Activated CD4-positive, alpha-beta T cell treated with anti-CD3 and anti-CD28 coated beads, Interleukin-2, Interleukin-6, amounts not matched to agents 100 ng/mL and 50 ng/mL, durations not matched to agents 16 hours and 8 hours (primary cell): ENCODE measurements around the gene EPGN.

ENCODE experiments used
- DNase-seq: peaks from one replicate; pipeline ENCODE4 v3.0.0-alpha.2; 2020

EPGN gene, protein sequence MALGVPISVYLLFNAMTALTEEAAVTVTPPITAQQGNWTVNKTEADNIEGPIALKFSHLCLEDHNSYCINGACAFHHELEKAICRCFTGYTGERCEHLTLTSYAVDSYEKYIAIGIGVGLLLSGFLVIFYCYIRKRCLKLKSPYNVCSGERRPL

DNA sequence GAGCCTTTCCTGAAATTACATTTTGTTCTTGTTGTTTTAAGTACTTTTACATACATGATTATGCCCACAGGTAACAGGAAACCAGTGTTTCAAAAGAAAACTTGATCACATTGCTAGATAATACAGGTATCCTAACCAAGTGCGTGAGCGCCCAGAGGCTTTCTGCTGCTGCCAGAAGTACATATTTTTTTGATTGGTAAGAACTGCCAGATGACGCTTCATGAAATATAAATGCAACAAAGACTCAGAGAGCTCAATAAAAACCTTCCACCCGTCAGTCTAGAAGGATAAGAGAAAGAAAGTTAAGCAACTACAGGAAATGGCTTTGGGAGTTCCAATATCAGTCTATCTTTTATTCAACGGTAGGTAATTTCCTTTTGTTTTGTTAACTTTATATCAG lies at the start of gene EPGN:
TSS of gene EPGN (plus strand) at position 256 of the 400 bp plus-strand sequence. CDS start at position 320, 64 bp downstream.
- DNase-seq = peak; percentile 11

DNA sequence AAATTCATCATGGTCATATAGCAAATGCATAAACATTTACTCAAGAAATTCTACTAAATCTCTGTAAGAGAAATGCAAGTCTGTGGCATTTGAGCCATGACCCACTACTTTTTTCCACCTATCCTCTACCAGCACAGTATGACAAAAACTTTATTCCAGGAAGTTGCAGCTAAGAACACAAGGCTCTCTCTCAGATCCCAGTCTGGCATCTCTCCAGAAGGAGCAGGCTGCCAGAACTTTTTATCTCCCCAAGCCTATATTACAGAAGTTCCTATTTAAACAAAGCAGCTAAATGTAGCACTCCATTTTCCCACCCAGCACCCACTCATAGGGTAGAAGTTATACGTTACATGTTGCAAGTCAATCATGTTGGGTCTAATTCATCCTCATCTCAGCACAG lies 49.3 kb upstream of the EPGN start:
- DNase-seq = no peak

DNA sequence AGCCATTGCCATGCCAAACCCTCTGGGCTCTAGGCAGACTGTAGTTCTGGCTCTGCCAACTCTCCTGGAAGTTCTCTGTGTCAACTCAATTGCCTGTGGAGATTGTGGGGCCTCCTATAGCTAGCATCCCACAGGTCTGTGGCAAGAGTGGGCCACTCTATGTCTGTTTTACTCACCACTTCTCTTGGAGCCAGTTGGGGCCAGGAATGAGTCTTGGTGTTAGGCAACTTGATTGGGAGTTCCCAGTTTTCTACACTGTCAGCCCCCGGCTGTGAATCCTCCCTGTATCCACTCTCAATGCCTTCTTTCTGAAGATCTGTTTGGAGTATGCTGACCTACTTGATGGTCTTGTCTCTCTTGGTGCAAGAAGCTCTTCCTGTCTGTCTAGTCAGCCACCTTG lies 48.2 kb upstream of the EPGN start:
- DNase-seq = no peak

DNA sequence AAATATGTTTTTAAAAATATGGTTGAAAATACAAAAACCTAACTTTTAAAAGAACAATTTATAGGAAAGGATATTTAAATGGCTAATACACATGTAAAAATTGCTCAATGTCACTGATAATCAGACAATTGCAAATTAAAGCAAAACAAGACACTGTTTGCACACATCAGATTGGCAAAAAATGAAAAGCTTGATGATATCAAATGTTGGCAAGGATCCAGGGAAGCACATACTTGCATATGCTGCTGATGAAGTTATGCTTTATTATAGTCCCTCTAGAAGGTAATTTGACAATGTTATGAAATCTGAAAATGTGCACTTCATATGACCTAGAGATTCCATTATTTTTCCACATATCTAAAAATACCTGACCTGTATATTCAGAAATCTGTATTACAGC lies 45.7 kb upstream of the EPGN start:
- DNase-seq = no peak

DNA sequence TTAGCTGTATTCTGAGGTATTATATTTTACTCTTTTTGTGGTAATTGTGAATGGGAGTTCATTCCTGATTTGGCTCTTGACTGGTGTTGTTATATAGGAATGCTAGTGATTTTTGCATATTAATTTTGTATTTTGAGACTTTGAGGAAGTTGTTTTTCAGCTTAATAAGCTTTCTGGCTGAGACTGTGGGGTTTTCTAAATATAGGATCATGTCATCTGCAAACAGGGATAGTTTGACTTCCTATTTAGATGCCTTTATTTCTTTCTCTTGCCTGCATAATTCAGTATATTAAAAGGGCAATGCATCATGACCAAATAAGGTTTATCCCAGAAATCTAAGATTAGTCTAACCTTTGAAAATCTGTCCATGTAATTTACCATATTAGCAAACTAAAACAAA lies 44.7 kb upstream of the EPGN start:
- DNase-seq = no peak

DNA sequence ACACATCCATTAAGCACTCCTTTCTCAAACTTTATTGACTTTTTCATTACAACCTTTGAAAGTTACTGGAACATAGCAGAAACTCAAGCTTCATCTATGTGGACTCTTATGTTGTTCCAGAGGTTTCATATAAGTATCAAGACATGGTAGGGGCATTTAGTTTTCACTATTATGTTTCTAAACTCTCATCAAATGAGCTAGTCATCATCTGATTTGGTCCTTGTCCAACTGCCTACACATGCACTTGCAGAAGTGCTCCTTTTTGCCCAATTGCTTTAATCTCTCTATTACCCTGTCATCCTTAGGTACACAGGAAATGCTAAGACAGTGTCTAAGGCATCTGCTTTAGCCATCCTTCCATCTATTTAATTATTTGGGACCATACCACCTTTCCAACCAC lies 42.2 kb upstream of the EPGN start:
- DNase-seq = no peak

DNA sequence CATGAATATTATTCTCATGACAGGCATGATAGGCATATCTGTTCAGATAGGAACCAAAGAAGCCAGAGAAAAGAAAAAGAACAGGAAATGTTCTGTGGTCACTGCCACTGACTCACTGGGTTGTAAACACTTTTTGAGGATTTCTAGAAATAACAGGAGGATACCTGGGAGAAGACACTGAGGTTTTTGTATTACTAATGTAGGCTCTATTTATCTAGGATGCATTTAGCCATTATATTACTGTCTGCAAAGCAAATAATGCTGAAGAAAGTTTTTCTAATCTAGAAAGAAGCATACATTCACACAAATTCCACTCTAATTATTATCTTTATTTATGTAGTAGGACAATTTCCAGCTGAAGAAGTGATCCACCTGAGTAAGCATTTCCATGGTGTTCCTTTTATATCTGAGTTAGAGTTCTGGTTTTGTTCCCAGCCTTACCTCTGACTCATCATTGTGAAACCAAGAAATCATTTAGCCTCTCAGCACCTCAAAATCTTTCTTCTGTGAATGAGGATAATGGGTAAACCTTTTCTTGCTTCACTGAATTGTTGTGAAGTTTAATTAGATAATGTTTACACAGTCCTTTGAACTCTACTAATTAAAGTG lies 40.2 kb upstream of the EPGN start:
- DNase-seq = no peak

DNA sequence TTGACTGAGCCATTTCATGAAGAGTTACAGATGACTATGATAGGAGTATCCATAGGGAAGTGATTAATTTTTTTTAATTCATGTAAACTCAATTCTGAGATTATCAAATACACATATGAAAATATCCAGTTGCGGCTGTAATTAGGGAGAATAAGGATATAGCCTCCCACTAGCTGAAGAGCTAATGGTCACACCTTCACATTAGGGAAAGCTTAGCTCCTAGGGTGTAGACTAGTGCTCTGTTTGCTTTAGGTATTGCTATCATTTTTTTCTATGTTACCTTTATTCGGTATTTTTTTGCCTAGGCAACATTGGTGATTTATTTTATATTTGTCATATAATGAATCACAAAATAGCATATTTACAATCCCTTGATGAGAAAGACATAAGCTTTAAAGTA lies 39.6 kb upstream of the EPGN start:
- no peak for DNase-seq

DNA sequence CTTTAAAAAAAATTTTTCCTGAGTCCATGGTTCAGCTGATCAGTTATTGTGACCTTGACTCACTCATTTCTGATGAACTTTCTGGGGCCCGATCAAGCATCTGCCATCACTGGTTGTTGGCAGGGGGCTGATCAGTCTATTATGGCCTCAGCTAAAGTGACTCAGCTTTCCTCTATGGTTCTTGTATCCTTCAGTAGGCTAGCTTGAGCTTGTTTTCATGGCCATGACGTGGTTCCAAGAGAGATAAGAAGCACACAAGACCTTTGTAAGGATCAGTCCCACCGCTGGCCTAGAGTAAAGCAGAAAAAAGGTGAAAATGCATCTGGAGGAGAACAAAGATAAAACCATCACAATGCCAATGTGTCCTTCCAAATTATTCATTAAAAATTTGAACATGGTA lies 29.8 kb upstream of the EPGN start:
- no peak for DNase-seq

DNA sequence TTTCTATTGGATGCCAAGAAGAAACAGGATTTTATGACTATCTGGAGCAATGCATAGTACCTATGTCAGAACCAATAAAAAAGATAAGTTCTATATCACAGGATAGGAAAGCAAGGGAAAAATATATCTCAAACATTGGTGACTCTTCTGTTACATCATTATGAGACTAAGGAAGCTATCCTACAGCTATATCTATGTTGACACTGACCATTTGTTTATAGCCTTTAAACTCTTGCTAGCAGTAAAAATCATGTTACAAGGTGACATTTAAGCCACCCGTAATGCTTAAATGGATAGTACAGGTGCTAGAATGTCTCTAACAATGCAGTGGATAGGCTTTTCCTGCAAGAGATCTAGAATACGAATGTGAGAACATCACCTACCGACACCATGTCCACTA lies 28.6 kb upstream of the EPGN start:
- no peak for DNase-seq

DNA sequence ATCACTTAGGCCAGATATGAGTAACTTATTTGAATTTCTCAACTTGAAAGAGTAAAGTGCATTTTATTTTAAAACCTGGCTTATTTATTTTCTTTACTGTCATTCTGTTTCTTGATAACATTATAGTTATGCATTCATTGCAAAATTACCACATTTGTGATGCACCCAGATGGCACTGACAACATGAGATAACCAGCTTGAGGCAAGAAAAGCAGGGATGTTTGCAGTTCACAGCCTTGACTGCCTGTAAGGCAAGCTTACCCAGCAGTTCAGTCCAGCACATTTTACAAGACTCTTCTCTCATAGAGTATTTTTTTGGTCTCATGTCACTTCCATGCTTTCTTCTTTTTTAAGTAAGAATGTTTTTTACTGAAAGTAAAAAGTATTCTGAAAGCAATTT lies 25.3 kb upstream of the EPGN start:
- no peak for DNase-seq

DNA sequence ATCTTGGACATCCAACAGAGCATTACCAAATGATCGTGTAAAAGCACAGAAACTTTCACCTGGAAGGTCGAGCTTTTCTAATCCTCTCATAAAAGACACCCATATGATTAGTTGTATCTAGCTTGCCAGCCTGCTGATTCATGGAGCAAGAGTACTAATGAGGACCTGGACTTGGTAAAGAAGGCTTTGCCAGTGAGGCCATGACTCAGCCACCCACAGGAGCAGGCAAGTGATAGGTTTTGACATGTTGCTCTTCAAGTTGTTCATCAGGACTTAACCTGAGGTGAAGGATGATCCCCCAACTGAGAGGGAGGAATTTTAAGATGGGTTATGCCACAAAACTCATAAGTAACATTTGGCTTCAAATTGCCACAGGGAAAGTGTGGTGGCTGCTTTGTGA lies 24.7 kb upstream of the EPGN start:
- no peak for DNase-seq

DNA sequence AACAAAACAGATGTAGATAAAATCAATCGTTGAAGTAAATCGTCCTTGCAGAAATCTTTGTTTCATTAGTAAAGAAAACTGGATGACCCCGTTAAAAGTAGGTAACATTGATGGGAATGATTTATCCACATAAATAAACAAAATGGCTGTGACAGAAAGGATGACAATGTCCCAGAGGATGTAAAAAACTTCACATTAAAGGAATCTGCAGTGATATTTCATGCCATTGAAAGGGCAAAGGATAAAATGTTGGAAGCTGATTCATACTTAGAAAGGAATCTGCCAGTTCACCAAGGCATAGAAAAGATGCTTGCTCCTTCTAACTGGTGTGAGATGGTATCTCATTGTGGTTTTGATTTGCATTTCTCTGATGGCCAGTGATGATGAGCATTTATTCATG lies 24.2 kb upstream of the EPGN start:
- DNase-seq = no peak

DNA sequence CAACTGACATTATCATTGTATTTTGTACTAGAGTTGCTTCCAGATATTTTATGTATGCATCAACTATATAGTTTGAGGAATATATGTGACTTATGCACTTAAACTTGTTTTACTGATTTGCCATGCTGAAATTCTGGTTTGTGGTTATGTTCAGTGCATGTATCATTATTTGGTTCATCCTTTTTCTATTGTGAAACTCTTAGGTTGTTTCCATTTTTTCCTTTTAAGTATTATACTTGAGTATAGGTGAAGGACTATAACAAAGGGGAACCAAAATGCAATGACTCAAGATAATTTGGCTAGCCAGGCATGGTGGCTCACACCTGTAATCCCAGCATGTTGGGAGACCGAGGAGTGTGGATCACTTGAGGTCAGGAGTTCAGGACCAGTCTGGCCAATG lies 21.1 kb upstream of the EPGN start:
- no peak for DNase-seq

DNA sequence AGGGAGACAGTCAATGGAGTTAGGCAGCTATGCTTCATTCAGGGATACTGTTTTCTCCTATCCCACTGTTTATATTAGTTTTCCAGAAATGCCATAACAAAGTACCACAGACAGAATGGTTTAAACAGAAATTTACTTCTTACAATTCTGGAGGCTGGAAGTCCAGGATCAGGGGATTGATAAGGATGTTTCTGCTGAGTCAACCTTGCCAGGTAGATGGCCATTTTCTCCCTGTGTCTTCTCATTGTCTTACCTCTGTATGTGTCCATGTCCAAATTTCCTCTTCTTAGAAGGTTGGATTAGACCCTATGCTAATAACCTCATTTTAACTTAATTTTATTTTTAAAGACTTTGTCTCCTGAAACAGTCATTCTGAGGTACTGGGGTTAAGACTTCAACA lies 20.5 kb upstream of the EPGN start:
- DNase-seq = no peak

DNA sequence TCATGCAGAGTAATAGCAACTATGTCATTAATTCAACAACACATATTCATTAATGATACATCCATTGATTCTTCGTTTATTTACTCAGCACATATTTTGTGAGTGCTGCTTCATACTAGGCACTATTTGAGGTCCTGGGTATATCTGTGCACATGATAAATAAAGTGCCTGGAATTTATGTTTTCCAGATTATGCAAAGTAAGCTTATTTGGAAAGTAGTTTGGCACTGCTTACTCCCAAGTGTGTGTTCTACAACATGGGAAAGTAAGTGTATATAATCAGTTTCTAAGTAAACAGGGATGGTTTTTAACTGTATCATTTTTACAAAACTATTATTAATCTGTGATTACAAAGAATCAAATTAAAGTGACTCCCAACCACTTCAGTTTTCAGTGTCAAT lies 16.8 kb upstream of the EPGN start:
- no peak for DNase-seq

DNA sequence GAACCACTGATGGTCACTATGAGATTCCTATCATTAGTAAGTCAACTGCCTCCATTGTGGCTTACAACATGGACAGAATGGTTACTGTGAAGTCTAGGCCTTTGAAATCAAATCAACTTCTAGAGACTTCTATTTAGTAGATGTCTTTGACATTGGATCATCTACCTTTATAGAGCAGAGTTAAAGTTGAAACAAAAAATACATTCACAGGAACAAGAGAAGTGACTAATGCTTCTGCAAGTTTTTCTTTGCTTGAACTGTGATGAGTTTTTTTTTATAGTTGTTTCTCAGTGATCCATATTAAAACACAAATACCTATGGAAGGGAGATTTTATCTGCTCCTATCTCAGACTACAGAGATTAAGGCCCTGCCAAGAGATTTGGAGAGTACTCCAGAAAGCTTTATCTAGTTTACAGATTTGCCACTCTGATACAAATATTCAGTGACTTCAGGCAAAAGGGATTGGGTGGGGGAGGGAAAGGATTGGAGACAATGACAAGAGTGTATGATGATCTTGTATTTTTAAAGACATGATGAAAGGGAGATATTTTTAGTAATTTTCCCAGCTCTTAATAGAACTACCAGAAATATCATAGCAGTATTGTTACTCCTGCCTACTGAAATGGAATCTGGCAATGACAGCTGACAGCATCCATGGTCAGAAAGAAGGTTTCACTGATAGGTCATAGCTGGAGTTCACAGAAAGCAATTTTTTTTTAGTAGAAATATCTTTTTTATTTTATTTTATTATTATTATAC lies 16.0 kb upstream of the EPGN start:
- DNase-seq = no peak

DNA sequence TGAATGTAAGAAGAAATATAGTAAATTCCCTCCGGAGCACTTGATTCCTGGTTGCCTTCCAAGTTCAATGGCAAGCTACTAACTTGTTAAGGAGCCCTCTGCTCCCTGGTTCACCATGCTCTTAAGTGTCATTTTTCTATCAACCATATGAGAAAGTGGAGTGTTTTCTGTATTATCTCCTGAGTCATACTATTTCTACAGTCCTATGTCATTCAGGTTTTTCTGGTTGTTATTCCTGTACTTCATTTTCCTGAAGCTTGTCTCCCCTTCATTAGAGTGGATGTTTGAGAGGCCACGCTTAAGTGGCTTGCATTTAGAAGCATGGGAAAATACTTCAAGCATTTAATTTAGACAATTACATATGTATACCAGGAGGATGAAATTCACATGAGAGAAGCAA lies 14.7 kb upstream of the EPGN start:
- no peak for DNase-seq

DNA sequence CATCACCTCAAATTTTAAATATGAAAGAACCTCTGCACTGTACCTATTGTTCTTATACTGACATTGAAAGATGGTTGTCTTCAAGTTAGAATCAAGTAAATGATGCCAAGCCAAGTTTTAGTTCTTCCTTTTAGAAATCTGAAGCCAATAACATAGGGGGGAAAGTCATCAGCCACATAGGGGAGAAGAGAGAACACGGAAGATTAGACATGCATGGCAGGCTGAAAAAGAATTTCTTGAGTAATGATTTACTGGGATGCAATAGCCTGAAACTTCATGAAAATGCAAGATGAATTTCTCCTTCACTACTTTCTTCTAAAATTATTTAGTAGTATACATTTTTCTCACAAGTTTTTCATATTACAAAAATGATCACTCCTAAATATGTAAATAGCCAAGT lies 13.6 kb upstream of the EPGN start:
- DNase-seq = no peak

DNA sequence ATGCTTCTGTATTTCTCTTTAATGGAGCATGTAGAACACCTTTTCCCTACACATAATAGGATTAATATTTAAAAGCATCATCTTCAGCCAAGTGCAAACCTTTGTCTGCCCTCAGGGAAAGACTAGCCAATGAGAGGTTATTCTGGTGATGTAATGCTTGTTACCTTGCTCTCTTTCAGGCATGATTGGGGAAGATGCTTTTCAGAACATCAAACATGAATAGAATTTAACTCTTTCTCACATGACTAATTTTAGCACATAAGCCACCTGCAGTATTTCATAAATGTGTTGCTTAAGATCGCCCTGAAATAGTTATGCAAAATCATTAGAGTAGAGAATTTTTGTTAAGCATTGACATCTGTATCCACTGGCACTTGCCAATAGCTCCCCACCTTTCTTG lies 10.7 kb upstream of the EPGN start:
- no peak for DNase-seq

DNA sequence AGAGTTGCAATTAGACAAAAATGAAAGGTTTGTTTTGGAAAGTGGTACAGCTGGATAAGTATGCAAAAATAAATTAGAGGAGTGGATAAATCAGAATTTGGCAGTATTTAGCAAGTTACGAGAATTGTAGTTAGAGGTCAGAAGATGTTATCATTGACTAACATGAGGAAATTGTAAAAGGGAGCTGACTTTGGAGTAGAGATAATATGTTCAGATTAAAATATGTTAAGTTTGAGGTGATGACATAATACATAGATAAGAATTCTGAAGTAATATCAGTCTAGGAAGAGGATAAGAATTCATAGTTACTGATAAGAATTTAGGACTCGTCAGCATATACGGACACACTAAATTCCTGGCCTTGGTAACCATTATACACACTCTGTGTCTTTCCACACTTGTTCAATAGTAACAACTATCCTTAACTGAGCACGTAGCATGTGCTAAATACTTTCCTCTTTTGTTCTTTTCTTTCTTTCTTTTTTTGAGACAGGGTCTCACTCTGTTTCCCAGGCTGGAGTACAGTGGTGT lies 4.1 kb upstream of the EPGN start:
- DNase-seq = no peak

DNA sequence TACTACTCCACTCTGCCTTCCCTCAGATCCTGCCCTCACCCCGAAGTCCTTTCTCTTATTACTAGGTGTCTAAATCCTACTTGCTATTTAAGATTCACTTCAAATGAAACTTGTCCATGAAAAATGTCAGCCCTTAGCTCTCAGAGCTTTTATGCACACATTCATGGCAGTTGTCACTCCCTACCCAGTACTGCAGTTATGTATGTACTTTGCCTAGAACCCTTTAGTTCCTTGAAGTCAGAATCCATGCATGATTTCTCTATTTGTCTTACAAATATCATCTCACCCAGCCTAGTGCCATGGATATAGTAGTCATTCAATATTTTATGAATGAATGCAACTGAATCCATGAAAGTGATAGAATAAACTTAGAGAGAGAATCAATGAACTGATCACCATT lies 3.3 kb upstream of the EPGN start:
- DNase-seq = no peak

DNA sequence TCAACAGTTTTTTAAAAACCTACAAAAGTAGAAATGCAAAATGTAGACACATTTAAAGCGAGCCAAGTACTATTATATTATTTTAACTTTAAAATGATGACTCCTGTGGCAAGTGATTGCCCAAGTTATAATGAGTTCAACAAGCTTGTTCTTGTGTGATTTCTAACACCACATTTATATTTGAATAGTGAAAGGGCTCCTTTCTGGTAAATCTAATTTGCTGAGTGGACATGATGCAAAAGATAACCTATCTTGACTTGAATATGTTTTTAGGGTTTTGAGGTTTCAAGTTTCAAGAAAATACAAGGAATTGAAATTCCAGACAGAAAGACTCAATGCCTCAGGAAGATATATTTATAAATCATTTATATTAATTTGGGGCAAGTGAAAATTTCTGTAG lies 1.1 kb upstream of the EPGN start:
- no peak for DNase-seq

DNA sequence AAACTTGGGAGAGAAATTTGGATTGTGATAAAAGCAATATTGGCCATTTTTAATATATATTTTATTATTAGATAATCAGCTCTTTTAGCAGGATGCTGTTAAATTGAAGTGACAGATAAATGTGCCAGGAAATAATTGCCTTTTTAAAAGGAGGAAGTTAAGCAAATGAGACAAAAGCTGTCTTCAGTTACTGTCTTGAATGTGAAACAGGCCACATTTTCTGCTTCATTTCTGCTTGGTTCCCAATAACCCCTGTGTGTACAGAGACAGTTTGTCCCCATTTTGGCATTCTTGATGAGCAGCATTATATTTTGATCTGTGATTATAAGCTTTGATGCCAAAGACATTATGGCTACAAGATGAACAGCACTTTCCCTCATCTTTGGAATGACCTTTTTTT lies 953 bp downstream of the EPGN start:
- no peak for DNase-seq
